ENCODE measurements around the gene BRD3OS.

DNA sequence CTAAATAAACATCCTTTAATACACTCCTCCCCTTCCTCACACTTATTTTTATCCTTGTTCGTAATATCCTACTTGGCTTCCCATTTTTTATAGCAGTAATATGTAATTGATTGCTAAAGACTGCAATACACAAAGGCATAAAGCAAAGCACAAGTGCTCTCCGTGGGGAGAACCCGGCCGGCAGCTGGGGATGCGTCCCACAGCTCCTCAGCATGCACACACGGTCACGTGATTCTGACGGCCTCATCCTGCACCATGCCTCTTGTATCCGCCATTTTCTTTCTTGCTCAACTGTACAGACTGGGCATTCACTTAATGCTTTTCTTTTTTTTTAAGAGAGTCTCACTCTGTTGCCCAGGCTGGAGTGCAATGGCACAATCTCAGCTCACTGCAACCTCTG is 2.8 kb downstream of the BRD3OS start:
- TF ChIP-seq OSR1 (CRISPR knock-in tag; IDR thresholded peaks at IDR 0.05) (no peak), SNAI2 (CRISPR knock-in tag; IDR thresholded peaks at IDR 0.05) (no peak), ARNTL (CRISPR knock-in tag; IDR thresholded peaks at IDR 0.05; ENCODE audit: borderline replicate concordance, low read depth) (no peak), PATZ1 (CRISPR knock-in tag; IDR thresholded peaks at IDR 0.05; ENCODE audit: borderline replicate concordance) (no peak)
- TF ChIP-seq, protein P1, sequence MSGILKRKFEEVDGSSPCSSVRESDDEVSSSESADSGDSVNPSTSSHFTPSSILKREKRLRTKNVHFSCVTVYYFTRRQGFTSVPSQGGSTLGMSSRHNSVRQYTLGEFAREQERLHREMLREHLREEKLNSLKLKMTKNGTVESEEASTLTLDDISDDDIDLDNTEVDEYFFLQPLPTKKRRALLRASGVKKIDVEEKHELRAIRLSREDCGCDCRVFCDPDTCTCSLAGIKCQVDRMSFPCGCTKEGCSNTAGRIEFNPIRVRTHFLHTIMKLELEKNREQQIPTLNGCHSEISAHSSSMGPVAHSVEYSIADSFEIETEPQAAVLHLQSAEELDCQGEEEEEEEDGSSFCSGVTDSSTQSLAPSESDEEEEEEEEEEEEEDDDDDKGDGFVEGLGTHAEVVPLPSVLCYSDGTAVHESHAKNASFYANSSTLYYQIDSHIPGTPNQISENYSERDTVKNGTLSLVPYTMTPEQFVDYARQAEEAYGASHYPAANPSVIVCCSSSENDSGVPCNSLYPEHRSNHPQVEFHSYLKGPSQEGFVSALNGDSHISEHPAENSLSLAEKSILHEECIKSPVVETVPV (CRISPR knock-in tag; IDR thresholded peaks at IDR 0.05), result no peak
- TF ChIP-seq, protein P2, sequence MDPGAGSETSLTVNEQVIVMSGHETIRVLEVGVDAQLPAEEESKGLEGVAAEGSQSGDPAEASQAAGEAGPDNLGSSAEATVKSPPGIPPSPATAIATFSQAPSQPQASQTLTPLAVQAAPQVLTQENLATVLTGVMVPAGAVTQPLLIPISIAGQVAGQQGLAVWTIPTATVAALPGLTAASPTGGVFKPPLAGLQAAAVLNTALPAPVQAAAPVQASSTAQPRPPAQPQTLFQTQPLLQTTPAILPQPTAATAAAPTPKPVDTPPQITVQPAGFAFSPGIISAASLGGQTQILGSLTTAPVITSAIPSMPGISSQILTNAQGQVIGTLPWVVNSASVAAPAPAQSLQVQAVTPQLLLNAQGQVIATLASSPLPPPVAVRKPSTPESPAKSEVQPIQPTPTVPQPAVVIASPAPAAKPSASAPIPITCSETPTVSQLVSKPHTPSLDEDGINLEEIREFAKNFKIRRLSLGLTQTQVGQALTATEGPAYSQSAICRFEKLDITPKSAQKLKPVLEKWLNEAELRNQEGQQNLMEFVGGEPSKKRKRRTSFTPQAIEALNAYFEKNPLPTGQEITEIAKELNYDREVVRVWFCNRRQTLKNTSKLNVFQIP (CRISPR knock-in tag; IDR thresholded peaks at IDR 0.05; ENCODE audit: borderline replicate concordance, low read depth), result no peak

Data from SK-N-SH treated with all-trans-retinoic acid at 6 μM for 48 hours (cell line).